Endodermal cell (in vitro differentiated cells): ENCODE measurements around the gene MAPK8IP1. TPM values are rescaled to one million over a fixed set of nuclear protein-coding genes. Genes with fewer than 3 reads are reported as not detected.

Source experiments
- DNase-seq: peaks from one replicate; pipeline ENCODE4 v3.0.0-alpha.2; 2017
- H3K27ac ChIP-seq: 2 replicates; pipeline ENCODE4 v1.5.1; 2013; ENCODE audit warnings: mild to moderate bottlenecking, low read depth, low read length, moderate library complexity
- H3K27me3 ChIP-seq: 2 replicates; pipeline ENCODE4 v1.6.1; 2013; ENCODE audit warnings: mild to moderate bottlenecking, low read length, moderate library complexity; ENCODE audit not compliant: insufficient read depth, control insufficient read depth, poor library complexity, severe bottlenecking
- H3K36me3 ChIP-seq: 2 replicates; pipeline ENCODE4 v1.7.0; 2013; ENCODE audit warnings: mild to moderate bottlenecking, low read length, moderate library complexity; ENCODE audit not compliant: control insufficient read depth, insufficient read depth
- H3K4me1 ChIP-seq: one replicate; pipeline ENCODE4 v1.7.0; 2013; ENCODE audit warnings: low read length; ENCODE audit not compliant: control insufficient read depth, insufficient read depth
- H3K4me3 ChIP-seq: 2 replicates; pipeline ENCODE4 v1.5.1; 2013; ENCODE audit warnings: mild to moderate bottlenecking, low read length, moderate library complexity
- H3K9ac ChIP-seq: 2 replicates; pipeline ENCODE4 v1.6.1; 2013; ENCODE audit warnings: mild to moderate bottlenecking, low read length, moderate library complexity; ENCODE audit not compliant: poor library complexity, severe bottlenecking; ENCODE audit errors: extremely low read depth
- H3K9me3 ChIP-seq: 2 replicates; pipeline ENCODE4 v1.6.1; 2013; ENCODE audit warnings: mild to moderate bottlenecking, low read length, moderate library complexity; ENCODE audit not compliant: control insufficient read depth
- H3K27ac Mint-ChIP-seq: 2 replicates; pipeline ENCODE4 v1.8.0; 2020; ENCODE audit warnings: mixed read lengths
- H3K27me3 Mint-ChIP-seq: 2 replicates; pipeline ENCODE4 v1.8.0; 2021; ENCODE audit warnings: mild to moderate bottlenecking, mixed read lengths; ENCODE audit not compliant: insufficient read depth
- H3K36me3 Mint-ChIP-seq: 2 replicates; pipeline ENCODE4 v1.8.0; 2020; ENCODE audit warnings: low read depth, mixed read lengths
- H3K4me1 Mint-ChIP-seq: 2 replicates; pipeline ENCODE4 v1.8.0; 2020; ENCODE audit warnings: mixed read lengths
- H3K4me3 Mint-ChIP-seq: 2 replicates; pipeline ENCODE4 v1.8.0; 2020; ENCODE audit warnings: mild to moderate bottlenecking, moderate library complexity, mixed read lengths
- H3K9me3 Mint-ChIP-seq: 2 replicates; pipeline ENCODE4 v1.8.0; 2020; ENCODE audit warnings: mild to moderate bottlenecking, mixed read lengths
- WGBS, 2 experiments: methylation state at CpG; one replicate each; pipeline versions ENCODE4 v1.1.5 to v1.1.7; 2013; ENCODE audit warnings: missing lambda C conversion rate in 2 of 2, mixed read lengths in 1 of 2; ENCODE audit not compliant: insufficient coverage in 1 of 2, insufficient read length in 1 of 2; 5-methylcytosine and 5-hydroxymethylcytosine counted together
- total RNA-seq, 2 donors: library from RNA; stranded (reverse); fragmentation: NEBNext Ultra II Directional in 1 of 2; extraction: Animal tissue kit (Norgen Biotek cat#: 25700) in 1 of 2; gene quantifications; 2 replicates in 1 of 2; 3 replicates in 1 of 2; pipeline ENCODE4 v1.2.1, GENCODE V29; 2021
- TF ChIP-seq, protein P1 (sequence below): fragments of 200-600 bp; sonication (generic); conservative IDR thresholded peaks from 2 replicates; pipeline ENCODE4 v1.5.0; 2021; ENCODE audit warnings: antibody characterized with exemption, mild to moderate bottlenecking

Gene MAPK8IP1
- total RNA-seq, 2 donors from 2014 or later, result 11.2 to 12.8 TPM

DNA sequence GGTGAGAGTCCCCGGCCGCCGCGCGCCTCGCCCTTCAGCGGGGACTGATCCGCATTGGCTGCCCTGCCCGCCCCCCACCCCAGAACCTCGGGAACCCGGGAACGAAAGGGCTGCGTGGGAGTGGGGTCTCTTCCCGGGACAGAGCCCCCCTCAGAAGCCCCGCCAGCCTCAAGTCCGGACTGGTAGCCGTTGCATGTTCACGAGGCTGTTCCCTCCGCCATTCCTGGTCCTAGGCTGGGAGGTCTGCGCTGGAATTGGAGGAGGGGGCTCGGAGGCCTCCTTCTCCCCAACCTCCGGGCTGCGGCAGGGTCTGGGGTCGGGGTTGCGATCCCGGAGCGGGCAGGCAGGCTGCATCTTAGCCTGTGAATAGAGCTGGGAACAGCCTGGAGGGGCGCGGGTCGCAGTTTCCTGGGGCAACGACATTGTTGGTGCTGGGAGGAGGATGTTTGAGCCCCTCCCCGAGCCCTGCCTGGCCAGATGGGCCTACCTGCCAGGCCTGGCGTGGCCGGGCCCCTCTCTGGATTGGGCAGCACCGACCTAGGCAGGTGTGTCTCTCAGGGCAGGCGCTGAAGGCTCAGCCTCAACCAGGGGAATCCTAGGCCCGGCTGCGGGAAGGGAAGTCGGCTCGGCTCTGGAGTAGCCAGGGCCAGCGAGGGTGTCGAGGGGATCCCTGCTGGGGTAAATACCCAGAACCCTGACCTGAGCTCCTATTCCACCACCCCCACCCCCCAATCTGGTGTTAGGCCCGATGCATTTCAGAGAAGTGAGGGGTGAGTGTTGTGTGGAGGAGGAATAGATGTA lies 670 bp downstream of the MAPK8IP1 start:
- WGBS, 2 experiments, result 9 to 15% methylated on average over 6 to 40 of the region's 43 CpGs
- Histone ChIP-seq H3K36me3 (peaks cover 5% of the 10 kb centered on the region), H3K27ac (no peak overlapping the region), H3K4me1 (no peaks in the 10 kb centered on the region), H3K9ac (no peak overlapping the region), H3K9me3 (no peaks in the 10 kb centered on the region), H3K4me3 (peak overlapping the region; percentile 68), H3K27me3 (peaks cover 15% of the 10 kb centered on the region)
- DNase-seq, result peak; percentile 84
- no peaks in the 10 kb centered on the region for H3K36me3 Mint-ChIP-seq
- H3K27ac Mint-ChIP-seq, result no peak overlapping the region
- TF ChIP-seq, protein P1, sequence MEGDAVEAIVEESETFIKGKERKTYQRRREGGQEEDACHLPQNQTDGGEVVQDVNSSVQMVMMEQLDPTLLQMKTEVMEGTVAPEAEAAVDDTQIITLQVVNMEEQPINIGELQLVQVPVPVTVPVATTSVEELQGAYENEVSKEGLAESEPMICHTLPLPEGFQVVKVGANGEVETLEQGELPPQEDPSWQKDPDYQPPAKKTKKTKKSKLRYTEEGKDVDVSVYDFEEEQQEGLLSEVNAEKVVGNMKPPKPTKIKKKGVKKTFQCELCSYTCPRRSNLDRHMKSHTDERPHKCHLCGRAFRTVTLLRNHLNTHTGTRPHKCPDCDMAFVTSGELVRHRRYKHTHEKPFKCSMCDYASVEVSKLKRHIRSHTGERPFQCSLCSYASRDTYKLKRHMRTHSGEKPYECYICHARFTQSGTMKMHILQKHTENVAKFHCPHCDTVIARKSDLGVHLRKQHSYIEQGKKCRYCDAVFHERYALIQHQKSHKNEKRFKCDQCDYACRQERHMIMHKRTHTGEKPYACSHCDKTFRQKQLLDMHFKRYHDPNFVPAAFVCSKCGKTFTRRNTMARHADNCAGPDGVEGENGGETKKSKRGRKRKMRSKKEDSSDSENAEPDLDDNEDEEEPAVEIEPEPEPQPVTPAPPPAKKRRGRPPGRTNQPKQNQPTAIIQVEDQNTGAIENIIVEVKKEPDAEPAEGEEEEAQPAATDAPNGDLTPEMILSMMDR, result no peak
- peaks cover 15% of the 10 kb centered on the region for H3K27me3 Mint-ChIP-seq
- peaks cover 2% of the 10 kb centered on the region for H3K4me1 Mint-ChIP-seq
- peak overlapping the region; percentile 56 for H3K4me3 Mint-ChIP-seq
- H3K9me3 Mint-ChIP-seq, result no peaks in the 10 kb centered on the region

DNA sequence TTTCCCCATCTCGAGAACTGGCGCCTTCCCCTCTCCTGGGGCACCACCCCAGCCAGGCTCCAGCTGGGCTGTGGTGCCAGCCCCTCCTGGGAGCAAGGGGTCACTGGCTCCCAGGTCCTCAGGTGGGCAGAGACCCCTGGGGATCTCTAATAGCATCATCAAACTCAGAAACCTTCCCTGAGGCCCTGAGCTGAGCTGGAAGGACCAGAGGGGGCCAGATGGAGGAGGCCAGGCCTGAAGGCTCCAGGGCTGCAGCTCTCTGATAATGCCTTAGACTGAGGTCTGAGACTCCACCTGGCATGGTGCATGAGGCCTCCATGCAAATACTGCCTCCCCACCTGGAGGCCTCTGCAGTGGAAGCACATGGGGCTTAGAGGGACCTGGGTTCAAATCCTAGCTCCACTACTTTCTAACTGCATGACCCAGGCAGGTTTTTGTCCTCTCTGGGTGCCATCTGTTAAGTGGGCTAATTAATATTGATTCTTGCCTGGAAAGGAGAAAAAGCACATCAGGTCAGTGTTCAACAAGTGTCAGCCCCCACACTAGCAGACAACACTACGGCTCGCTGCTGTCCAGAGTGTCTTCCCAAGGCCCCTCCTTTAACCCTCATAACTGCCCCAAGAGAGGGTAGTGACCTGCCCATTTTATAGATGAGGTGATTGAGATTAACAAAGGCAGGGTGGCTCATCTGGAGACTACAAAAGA lies 1.5 kb downstream of the MAPK8IP1 start:
- Histone ChIP-seq H3K27me3 (peaks cover 15% of the 10 kb centered on the region), H3K27ac (no peak overlapping the region), H3K9ac (no peak overlapping the region), H3K4me1 (no peaks in the 10 kb centered on the region), H3K4me3 (no peak overlapping the region), H3K36me3 (peaks cover 1% of the 10 kb centered on the region), H3K9me3 (no peaks in the 10 kb centered on the region)
- peaks cover 2% of the 10 kb centered on the region for H3K4me1 Mint-ChIP-seq
- no peaks in the 10 kb centered on the region for H3K36me3 Mint-ChIP-seq
- no peak for DNase-seq
- no peak overlapping the region for H3K27ac Mint-ChIP-seq
- 87 to 100% methylated on average over 2 to 4 of the region's 4 CpGs for WGBS, 2 experiments
- TF ChIP-seq, protein P1, result no peak
- H3K4me3 Mint-ChIP-seq, result peak overlapping the region; percentile 56
- no peaks in the 10 kb centered on the region for H3K9me3 Mint-ChIP-seq
- peaks cover 15% of the 10 kb centered on the region for H3K27me3 Mint-ChIP-seq

DNA sequence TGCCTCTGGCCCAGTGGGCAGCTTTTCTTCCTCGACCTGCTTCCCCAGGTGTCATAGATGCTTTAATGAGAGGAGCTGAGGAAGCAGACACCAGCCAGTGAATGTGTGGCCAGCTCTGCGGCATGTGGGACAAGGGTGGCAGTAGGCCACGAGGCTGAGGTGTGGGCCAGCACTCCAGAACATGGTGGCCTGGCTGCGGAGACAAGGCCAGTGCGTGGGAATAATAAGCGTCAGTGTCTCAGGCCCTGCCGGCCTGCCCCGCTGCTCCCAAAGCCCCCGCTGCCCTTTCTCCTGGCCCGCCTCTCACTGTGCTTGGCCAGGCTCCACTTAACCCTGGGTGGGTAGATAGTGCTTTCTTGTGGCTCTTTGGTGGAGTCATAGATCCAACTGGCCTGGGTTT lies 2.1 kb downstream of the MAPK8IP1 start:
- Histone ChIP-seq H3K9ac (no peak overlapping the region), H3K36me3 (no peaks in the 10 kb centered on the region), H3K4me3 (no peak overlapping the region), H3K9me3 (no peaks in the 10 kb centered on the region), H3K27ac (no peak overlapping the region), H3K4me1 (no peaks in the 10 kb centered on the region), H3K27me3 (peaks cover 15% of the 10 kb centered on the region)
- H3K36me3 Mint-ChIP-seq, result no peaks in the 10 kb centered on the region
- no peak overlapping the region for H3K4me3 Mint-ChIP-seq
- no peak overlapping the region for H3K27ac Mint-ChIP-seq
- WGBS, 2 experiments, result 90 to 100% methylated on average over 2 to 10 of the region's 10 CpGs
- no peak for DNase-seq
- H3K9me3 Mint-ChIP-seq, result no peaks in the 10 kb centered on the region
- peaks cover 15% of the 10 kb centered on the region for H3K27me3 Mint-ChIP-seq
- TF ChIP-seq, protein P1, result no peak
- peaks cover 2% of the 10 kb centered on the region for H3K4me1 Mint-ChIP-seq
